GM06990 (cell line): ENCODE results near the gene MUC16.

Experiments
- DNase-seq: peaks from one replicate; pipeline ENCODE4 v3.0.0-alpha.2; 2011; ENCODE audit not compliant: insufficient read length; ENCODE audit errors: extremely low read depth
- H3K27me3 ChIP-seq: replicated peaks from 2 replicates; pipeline ENCODE4 v1.6.0; 2011; ENCODE audit warnings: low read length; ENCODE audit not compliant: control insufficient read depth, insufficient read depth
- H3K36me3 ChIP-seq: 2 replicates; pipeline ENCODE4 v1.5.1; 2011; ENCODE audit warnings: low read length; ENCODE audit not compliant: control insufficient read depth, insufficient read depth
- H3K4me3 ChIP-seq: replicated peaks from 2 replicates; pipeline ENCODE4 v1.5.1; 2011; ENCODE audit warnings: low read depth, mild to moderate bottlenecking, control low read depth, low read length
- CTCF ChIP-seq: IDR thresholded peaks from 2 replicates; pipeline ENCODE4 v1.5.1; 2011; ENCODE audit warnings: low read length, control low read depth, mild to moderate bottlenecking, inconsistent platforms; ENCODE audit not compliant: insufficient read depth, poor library complexity, severe bottlenecking

MUC16 gene

DNA sequence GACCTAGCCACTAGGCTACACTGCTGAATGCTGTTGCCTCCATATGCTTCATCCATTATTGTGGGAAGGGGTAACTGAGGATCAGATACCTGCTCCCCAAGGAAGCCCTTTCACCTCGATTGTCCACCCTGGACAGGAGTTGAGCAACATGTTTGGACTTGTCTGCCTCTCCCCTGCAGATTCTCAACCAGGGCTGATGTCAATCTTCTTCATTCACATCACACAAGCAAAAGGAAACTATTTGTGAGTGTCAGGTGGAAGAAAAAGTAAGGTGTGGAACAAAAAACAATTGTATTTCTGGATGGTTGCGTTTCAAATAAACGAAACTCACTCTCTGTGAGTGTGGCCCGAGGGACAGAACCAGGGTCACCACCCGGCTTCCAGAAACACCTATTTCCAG is 29.5 kb upstream of the MUC16 start:
- no peaks in the 10 kb centered on the region for H3K36me3 ChIP-seq
- no peaks in the 10 kb centered on the region for H3K27me3 ChIP-seq
- no peak for DNase-seq
- no peak for TF ChIP-seq CTCF
- H3K4me3 ChIP-seq = no peak overlapping the region

- TF ChIP-seq CTCF = no peak
- Histone ChIP-seq H3K27me3 (no peaks in the 10 kb centered on the region), H3K36me3 (no peaks in the 10 kb centered on the region), H3K4me3 (no peak overlapping the region)
- no peak for DNase-seq
Measured at GRCh38 chr19:9037400-9038062, 27.3 kb upstream of the MUC16 start.

DNA sequence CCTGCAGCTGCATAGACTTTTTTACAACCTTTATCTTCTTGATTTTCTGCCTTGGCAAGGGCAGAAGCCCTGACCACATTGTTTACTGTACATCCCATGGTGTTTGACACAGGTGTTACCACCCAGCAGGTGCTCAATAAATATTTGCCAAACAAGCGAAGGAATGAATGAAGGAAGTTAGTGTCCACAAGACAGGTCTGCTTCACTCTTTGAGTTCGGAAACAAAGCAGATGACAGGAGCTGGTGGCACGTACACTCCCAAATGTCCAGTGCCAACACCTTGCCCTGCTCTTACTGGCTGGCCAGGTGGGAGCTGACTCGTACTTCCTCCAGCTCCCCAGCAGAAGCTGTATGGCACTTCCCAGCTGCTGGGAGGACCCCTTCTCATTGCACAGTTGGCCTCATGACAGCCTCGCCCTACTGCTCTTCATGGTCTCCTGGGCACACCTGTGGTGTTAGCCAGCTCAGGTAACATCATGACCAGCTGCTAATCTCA is 22.0 kb upstream of the MUC16 start:
- Histone ChIP-seq H3K4me3 (no peak overlapping the region), H3K36me3 (no peaks in the 10 kb centered on the region), H3K27me3 (no peaks in the 10 kb centered on the region)
- no peak for DNase-seq
- TF ChIP-seq CTCF = no peak

DNA sequence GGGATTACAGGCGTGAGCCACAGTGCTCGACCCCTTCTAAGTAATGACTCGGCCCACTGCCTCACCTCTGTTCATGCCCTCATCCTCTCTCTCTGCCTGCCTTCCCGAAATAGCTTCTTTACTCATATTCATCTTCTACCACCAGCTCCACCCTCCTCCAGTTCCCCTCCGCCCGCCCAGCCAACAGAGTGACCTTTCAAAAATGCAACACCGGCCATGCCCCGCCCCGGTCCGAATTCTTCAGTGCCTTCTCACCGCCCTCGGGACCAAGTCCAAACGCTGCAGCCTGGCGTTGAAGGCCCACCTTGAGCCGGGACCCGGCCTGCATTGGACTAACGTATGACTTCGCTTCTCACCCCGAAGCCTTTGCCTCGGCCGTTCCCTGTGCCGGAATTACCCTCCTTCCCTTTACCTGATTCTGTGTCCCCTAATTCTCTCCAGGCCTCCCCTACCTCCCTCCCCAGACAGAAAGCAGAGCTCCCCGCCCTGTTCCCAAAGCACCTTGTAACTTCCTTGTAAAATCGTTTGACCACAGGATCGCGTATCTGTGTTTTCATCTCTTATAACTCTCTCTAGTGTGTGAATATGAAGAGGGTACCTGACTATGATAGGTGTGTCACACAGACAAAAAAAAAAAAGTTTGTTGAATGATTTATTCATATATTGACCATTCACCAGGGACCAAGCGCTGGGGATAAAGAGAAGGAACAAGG is 8.1 kb upstream of the MUC16 start:
- DNase-seq = no peak
- no peak for TF ChIP-seq CTCF
- Histone ChIP-seq H3K36me3 (no peaks in the 10 kb centered on the region), H3K4me3 (no peak overlapping the region), H3K27me3 (no peaks in the 10 kb centered on the region)

DNA sequence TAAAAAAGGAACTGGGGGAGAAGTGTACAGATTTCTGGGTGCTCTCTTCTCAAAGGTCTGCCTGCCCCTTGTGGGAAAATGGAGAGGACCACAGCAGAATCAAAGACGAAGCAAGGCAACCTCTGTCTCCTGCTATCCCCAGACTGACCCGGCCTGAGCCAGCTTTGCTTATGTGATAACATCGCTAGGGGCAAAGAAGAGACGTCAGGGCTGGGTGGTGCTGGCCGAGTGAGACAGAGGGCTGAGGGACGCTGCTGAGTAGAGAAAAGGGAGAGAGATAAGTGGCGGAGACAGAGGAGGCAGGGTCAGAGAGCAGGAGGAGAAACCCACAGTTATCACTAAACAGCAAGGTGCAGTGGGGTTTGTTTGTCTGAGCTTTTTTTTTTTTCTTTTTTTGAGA is 4.6 kb upstream of the MUC16 start:
- no peak for DNase-seq
- no peak overlapping the region for H3K4me3 ChIP-seq

More for the DNA sequence above, 4.6 kb upstream of the MUC16 start:
- no peaks in the 10 kb centered on the region for H3K36me3 ChIP-seq
- no peak for TF ChIP-seq CTCF
- H3K27me3 ChIP-seq = no peaks in the 10 kb centered on the region
